HG02798 (cell line): Measurements from ENCODE around the gene PPP1R27.

Experiments used
- ATAC-seq: cut with Tn5 transposase; IDR thresholded peaks from one replicate; pipeline ENCODE4 v1.9.1; 2021; ENCODE audit warnings: mild to moderate bottlenecking; ENCODE audit not compliant: unreplicated experiment, poor library complexity

PPP1R27 gene

DNA sequence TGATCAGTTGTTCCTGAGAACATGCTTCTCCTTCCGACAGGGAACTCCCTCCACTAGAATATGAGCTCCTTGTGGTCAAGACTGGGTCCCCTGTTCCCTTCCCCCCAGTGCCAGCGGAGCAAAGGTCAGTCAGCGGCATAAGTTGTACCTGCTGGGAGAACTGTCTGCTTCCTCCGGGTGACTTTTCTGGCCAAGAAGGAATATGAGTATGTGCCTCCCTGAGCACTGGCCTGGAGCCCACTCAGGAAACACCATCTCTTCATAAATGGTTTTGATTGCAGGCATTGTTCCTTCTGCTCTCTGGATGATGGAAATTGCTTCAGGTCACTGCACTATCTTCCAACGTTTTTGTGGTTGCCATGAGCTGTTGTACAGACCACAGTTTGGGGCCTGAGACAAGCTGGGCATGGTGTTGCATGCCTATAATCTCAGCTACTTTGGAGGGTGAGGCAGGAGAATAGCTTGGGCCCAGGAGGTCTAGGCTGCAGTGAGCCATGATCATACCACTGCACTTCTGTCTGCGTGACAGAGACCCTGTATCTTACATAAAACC, 28.3 kb upstream of the PPP1R27 start:
- no peak for ATAC-seq

- ATAC-seq, result peak; percentile 80
Observed at GRCh38 chr17:81860756-81861568, 26.1 kb upstream of the PPP1R27 start.

DNA sequence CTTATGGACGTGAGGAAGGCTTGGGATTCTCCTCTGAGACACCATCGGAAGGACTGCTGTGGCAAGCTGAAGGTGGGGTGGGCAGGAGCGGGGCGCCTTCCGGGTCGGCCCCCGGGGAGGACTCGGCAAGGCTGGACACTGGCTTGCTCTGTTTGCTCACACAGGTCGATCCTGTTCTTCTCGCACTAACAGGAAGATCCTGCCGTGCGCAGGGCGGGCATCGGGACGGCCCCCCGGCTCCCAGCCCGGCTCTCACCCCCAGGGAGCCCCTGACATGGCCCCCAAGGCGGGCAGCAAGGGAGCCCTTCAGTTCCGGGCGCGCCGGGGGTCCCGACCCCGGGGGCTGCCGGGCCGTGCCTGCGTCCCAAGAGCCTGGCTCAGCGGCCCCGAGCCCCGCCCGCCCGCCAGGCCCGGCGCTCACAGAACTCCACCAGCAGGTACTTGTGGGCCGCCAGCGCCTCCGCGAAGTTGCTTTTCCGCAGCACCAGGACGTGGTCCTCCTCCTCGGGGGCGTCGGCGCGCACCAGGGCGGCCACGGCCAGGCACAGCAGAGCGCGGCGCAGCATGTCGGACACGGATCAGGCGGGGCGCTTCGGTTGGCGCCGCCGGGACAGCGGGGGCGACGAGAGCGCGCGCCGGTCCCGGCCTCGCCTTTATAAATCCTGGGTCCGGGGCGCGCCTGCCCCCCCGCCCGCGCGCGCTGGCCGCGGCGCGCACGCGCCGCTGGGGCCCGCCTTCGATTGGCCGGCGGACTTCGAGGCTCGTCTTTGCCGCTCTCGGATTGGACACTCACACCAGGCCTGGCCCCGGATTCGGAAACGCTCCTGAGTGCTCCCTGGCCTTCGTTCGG, 25.3 kb upstream of the PPP1R27 start, which contains the start of gene P4HB:
Gene P4HB (minus strand): TSS at position 630 of the 850 bp plus-strand sequence. CDS start 64 bp downstream, at position 566.
- ATAC-seq, result no peak

GRCh38 chr17:81858967-81859905, 24.4 kb upstream of the PPP1R27 start:
- no peak for ATAC-seq

- no peak for ATAC-seq
Observed at GRCh38 chr17:81858170-81858966, 23.5 kb upstream of the PPP1R27 start.

DNA sequence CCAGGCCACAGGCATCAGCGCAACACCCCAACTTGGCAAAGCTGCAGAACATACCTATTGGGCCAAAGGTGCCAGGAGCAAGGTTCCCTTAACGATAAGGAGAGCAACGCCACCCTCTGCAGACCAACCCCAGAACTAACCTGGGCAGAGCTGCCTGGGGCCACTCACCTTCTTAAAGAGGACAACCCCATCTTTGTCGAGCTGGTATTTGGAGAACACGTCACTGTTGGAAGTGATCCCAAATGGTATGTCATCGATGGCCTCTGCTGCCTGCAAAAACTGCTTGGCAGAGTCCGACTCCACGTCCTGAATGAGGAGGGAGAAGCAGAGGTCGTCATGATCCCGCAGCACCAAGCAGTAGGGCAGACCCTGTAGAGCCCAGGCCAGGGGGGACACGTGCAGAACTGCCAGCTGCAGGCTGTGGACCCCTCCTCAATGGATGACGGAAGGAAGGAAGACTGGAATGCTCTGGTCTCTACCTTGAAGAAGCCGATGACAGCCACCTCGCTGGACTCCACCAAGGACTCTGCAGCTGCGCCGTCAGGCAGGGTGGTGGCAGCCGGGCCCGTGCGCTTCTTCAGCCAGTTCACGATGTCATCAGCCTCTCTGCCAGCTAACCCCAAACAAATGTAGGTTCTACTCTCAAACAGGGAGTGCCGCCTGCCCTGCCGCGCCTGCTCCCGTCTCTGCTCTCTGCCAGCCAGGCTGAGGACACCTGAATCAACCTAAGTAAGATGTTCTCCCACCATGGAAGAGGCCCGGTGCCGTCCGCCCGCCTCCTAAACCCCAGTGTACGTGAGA, 20.3 kb upstream of the PPP1R27 start:
- ATAC-seq, result no peak

- no peak for ATAC-seq
Observed at GRCh38 chr17:81852237-81852636, 17.4 kb upstream of the PPP1R27 start.

DNA sequence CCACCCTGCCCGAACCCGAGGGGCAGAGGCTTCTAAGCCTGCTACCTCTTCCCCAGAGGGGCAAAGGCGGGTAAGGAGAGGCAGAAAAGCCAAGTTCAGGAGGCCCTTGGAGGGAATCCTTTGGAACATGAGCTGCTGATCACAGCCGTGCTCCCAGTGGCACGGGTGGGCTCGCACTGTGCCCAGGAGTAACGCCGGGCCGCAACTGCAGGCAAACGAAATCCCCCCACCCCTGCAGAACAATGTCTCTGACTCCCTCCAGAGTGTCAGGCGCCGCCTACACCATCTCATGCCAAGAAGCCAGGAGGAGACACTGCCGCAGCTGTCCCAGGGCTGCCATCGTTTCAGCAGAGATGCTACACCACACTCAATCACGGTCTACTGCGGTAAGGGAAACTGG, 16.6 kb upstream of the PPP1R27 start:
- no peak for ATAC-seq

DNA sequence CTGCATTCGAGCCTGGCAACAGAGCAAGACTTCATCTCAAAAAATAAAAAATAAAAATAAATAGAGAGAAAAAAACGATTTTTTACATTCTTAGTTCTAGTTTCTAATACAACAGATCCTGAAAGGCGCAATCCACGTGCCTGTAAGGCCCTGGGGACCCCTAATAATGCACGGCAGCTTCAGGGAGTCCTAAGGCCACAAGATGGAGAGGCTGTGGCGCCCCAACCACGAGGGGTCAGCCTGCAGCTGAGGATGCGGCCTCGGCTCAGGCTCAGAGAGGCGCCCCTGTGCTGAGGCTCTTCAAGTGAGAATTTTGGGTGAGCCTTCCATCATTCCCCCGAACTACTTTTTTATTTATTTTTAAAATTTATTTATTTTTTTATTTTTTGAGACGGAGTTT, 14.6 kb upstream of the PPP1R27 start:
- no peak for ATAC-seq

GRCh38 chr17:81846743-81847689, 12.2 kb upstream of the PPP1R27 start:
- no peak for ATAC-seq

- ATAC-seq, result no peak
Observed at GRCh38 chr17:81845881-81846742, 11.3 kb upstream of the PPP1R27 start.

- no peak for ATAC-seq
Observed at GRCh38 chr17:81845361-81845760, 10.5 kb upstream of the PPP1R27 start.

DNA sequence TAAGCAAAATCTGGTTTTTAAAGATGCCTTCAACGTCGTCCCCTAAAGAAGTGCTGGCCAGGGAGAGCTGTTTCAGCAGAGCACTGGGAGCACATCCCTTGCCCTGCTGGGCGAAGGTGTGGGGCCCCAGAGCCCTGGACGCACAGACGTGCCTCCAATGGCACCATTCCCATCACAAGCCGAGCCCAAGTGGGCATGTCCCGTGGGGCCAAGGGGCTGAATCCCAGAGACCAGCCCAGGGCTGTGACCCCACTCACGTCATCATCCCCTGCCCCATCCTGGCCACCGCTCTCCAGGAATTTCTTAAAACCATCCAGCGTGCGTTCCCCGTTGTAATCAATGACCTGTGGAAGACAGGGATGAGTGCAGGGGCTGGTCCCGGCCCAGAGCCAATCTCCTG, 10.0 kb upstream of the PPP1R27 start:
- no peak for ATAC-seq

- no peak for ATAC-seq
Observed at GRCh38 chr17:81844327-81844851, 9.5 kb upstream of the PPP1R27 start.

GRCh38 chr17:81843713-81844326, 9.0 kb upstream of the PPP1R27 start:
- no peak for ATAC-seq
